Measurements from ENCODE around the gene ERI3. TPM values are rescaled to one million over a fixed set of nuclear protein-coding genes. Genes with fewer than 3 reads are reported as not detected.

ERI3 gene
- 93.6 and 96.1 TPM in 2 replicates for total RNA-seq
- long read RNA-seq, partial matches to known transcripts = 2 of 8 reads
- long read RNA-seq, other reads (novel, unspliced or antisense) = 6 of 8 reads

- Mint-ChIP-seq H3K27me3 (no peaks in the 10 kb centered on the region), H3K4me3 (ENCODE audit: low read depth) (peak within 1 kb of the TSS; percentile 84), H3K9me3 (ENCODE audit: low read depth) (no peaks in the 10 kb centered on the region), H3K36me3 (ENCODE audit: insufficient read depth) (peaks cover 6% of the 10 kb centered on the region), H3K4me1 (ENCODE audit: low read depth) (peaks cover 44% of the 10 kb centered on the region), H3K27ac (peak within 1 kb of the TSS; percentile 96)
- TF ChIP-seq CTCF (IDR thresholded peaks at IDR 0.05; ENCODE audit: unreplicated experiment) = no peak
- peak; percentile 93 for DNase-seq (ENCODE audit: low spot score, unreplicated experiment)
Observed at GRCh38 chr1:44354840-44355581, at the start of gene ERI3. Gene ERI3 (minus strand): TSS chr1:44355257. CDS start chr1:44355026, 231 bp downstream.

GRCh38 chr1:44401256-44402228 is 46.5 kb upstream of the ERI3 start:
- no peak overlapping the region for H3K27ac Mint-ChIP-seq
- H3K4me1 Mint-ChIP-seq (ENCODE audit: low read depth) = peaks cover 14% of the 10 kb centered on the region
- H3K36me3 Mint-ChIP-seq (ENCODE audit: insufficient read depth) = no peaks in the 10 kb centered on the region
- no peak overlapping the region for H3K4me3 Mint-ChIP-seq (ENCODE audit: low read depth)
- peaks cover under 1% of the 10 kb centered on the region for H3K9me3 Mint-ChIP-seq (ENCODE audit: low read depth)
- no peak for DNase-seq (ENCODE audit: low spot score, unreplicated experiment)
- TF ChIP-seq CTCF (IDR thresholded peaks at IDR 0.05; ENCODE audit: unreplicated experiment) = no peak
- peaks cover 58% of the 10 kb centered on the region for H3K27me3 Mint-ChIP-seq

- H3K4me3 Mint-ChIP-seq (ENCODE audit: low read depth) = no peak overlapping the region
- H3K27me3 Mint-ChIP-seq = peaks cover 15% of the 10 kb centered on the region
- no peaks in the 10 kb centered on the region for H3K4me1 Mint-ChIP-seq (ENCODE audit: low read depth)
- no peak for TF ChIP-seq CTCF (IDR thresholded peaks at IDR 0.05; ENCODE audit: unreplicated experiment)
- no peaks in the 10 kb centered on the region for H3K9me3 Mint-ChIP-seq (ENCODE audit: low read depth)
- no peaks in the 10 kb centered on the region for H3K36me3 Mint-ChIP-seq (ENCODE audit: insufficient read depth)
- no peak overlapping the region for H3K27ac Mint-ChIP-seq
- no peak for DNase-seq (ENCODE audit: low spot score, unreplicated experiment)
Observed at GRCh38 chr1:44390277-44390676, 35.2 kb upstream of the ERI3 start.

GRCh38 chr1:44389437-44389836 is 34.4 kb upstream of the ERI3 start:
- no peaks in the 10 kb centered on the region for H3K36me3 Mint-ChIP-seq (ENCODE audit: insufficient read depth)
- TF ChIP-seq CTCF (IDR thresholded peaks at IDR 0.05; ENCODE audit: unreplicated experiment) = no peak

GRCh38 chr1:44388551-44388950 is 33.5 kb upstream of the ERI3 start:
- Mint-ChIP-seq H3K4me1 (ENCODE audit: low read depth) (no peaks in the 10 kb centered on the region), H3K36me3 (ENCODE audit: insufficient read depth) (no peaks in the 10 kb centered on the region), H3K27me3 (peaks cover 17% of the 10 kb centered on the region), H3K27ac (no peak overlapping the region), H3K4me3 (ENCODE audit: low read depth) (no peak overlapping the region), H3K9me3 (ENCODE audit: low read depth) (no peaks in the 10 kb centered on the region)
- DNase-seq (ENCODE audit: low spot score, unreplicated experiment) = no peak
- no peak for TF ChIP-seq CTCF (IDR thresholded peaks at IDR 0.05; ENCODE audit: unreplicated experiment)

More at GRCh38 chr1:44389437-44389836, 34.4 kb upstream of the ERI3 start:
- DNase-seq (ENCODE audit: low spot score, unreplicated experiment) = no peak
- Mint-ChIP-seq H3K4me1 (ENCODE audit: low read depth) (no peaks in the 10 kb centered on the region), H3K4me3 (ENCODE audit: low read depth) (no peak overlapping the region), H3K27ac (no peak overlapping the region), H3K9me3 (ENCODE audit: low read depth) (no peaks in the 10 kb centered on the region), H3K27me3 (peaks cover 18% of the 10 kb centered on the region)

All from progenitor cell of endocrine pancreas (in vitro differentiated cells).